Karpas-422 (cell line): Measurements from ENCODE around the gene LYRM4. TPM values are rescaled to one million over a fixed set of nuclear protein-coding genes. Genes with fewer than 3 reads are reported as not detected.

Experiments used
- DNase-seq: peaks from one replicate; pipeline ENCODE4 v3.0.0-alpha.2; 2015
- H2AFZ ChIP-seq: fragments of 200-600 bp; sonication (generic); 2 replicates; pipeline ENCODE4 v1.6.1; 2014; ENCODE audit warnings: antibody characterized with exemption, low read length, mixed read lengths
- H3K27ac ChIP-seq: fragments of 200-600 bp; sonication (generic); 2 replicates; pipeline ENCODE4 v1.5.1; 2014; ENCODE audit warnings: mild to moderate bottlenecking, low read length, moderate library complexity
- H3K27me3 ChIP-seq: fragments of 200-600 bp; sonication (generic); 2 replicates; pipeline ENCODE4 v1.6.1; 2014; ENCODE audit warnings: low read length, mixed read lengths
- H3K36me3 ChIP-seq: fragments of 200-600 bp; sonication (generic); 2 replicates; pipeline ENCODE4 v1.6.1; 2014; ENCODE audit warnings: low read length, mixed read lengths; ENCODE audit not compliant: insufficient read depth
- H3K4me1 ChIP-seq: fragments of 200-600 bp; sonication (generic); 2 replicates; pipeline ENCODE4 v1.6.1; 2014; ENCODE audit warnings: mild to moderate bottlenecking, low read length, mixed read lengths
- H3K4me2 ChIP-seq: fragments of 200-600 bp; sonication (generic); 2 replicates; pipeline ENCODE4 v1.6.1; 2014; ENCODE audit warnings: low read length, low read depth, mild to moderate bottlenecking; ENCODE audit not compliant: poor library complexity, severe bottlenecking
- H3K4me3 ChIP-seq: fragments of 200-600 bp; sonication (generic); 2 replicates; pipeline ENCODE4 v1.5.1; 2014; ENCODE audit warnings: mild to moderate bottlenecking, antibody characterized with exemption, low read length, mixed read lengths
- H3K79me2 ChIP-seq: fragments of 200-600 bp; sonication (generic); 2 replicates; pipeline ENCODE4 v1.6.1; 2014; ENCODE audit warnings: mild to moderate bottlenecking, low read length, mixed read lengths
- H3K9ac ChIP-seq: fragments of 200-600 bp; sonication (generic); 2 replicates; pipeline ENCODE4 v1.6.0; 2014; ENCODE audit warnings: low read length
- H3K9me2 ChIP-seq: fragments of 200-600 bp; sonication (generic), shearing (Covaris generic); replicated peaks from 2 replicates; pipeline ENCODE4 v1.6.0; 2014; ENCODE audit warnings: mild to moderate bottlenecking, low read length, moderate library complexity; ENCODE audit not compliant: insufficient read depth
- H3K9me3 ChIP-seq: fragments of 300-700, 200-600 bp; sonication (generic); 2 replicates; pipeline ENCODE4 v1.6.1; 2014; ENCODE audit warnings: low read length, mixed read lengths
- H4K20me1 ChIP-seq: fragments of 200-600 bp; sonication (generic); 2 replicates; pipeline ENCODE4 v1.6.1; 2014; ENCODE audit warnings: mild to moderate bottlenecking, antibody characterized with exemption, low read length, low read depth; ENCODE audit not compliant: insufficient read depth
- total RNA-seq: library from RNA; depleted of rRNA; stranded (reverse); fragments of >200 nt; shearing (Covaris generic); gene quantifications from 2 replicates; pipeline ENCODE4 v1.2.3, GENCODE V29; 2014; ENCODE audit warnings: low replicate concordance

The LYRM4 gene
- total RNA-seq, 1 experiment from 2014 or later, result 50.5 TPM

DNA sequence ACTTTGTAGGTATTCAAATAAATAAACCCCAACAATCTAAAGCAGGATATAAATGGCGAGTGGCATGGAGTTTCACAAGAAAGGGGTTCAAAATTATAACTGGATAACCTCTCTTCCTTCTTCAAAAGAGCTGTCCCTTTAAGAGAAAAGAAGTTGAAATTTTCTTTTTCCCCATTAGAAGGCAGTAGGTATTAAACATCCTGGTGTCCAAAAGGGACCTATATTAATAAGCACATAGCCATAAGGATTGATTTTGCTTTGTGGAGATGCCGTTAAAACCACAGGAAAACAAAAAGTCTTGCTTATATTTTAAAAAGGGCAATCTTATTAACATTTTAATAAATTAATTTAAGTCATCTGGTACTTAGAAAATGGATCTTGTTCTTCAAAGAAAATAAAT lies 76.5 kb downstream of the LYRM4 start:
- H3K4me1 ChIP-seq, result no peaks in the 10 kb centered on the region
- H3K27me3 ChIP-seq, result no peaks in the 10 kb centered on the region
- H3K36me3 ChIP-seq, result no peaks in the 10 kb centered on the region
- H3K9ac ChIP-seq, result no peak overlapping the region
- H3K9me2 ChIP-seq, result no peaks in the 10 kb centered on the region
- no peaks in the 10 kb centered on the region for H3K9me3 ChIP-seq
- no peak overlapping the region for H3K4me3 ChIP-seq
- H3K27ac ChIP-seq, result no peak overlapping the region
- H3K79me2 ChIP-seq, result no peaks in the 10 kb centered on the region
- peaks cover 3% of the 10 kb centered on the region; the same call in 1 of the 2 replicates for H4K20me1 ChIP-seq
- no peak overlapping the region for H3K4me2 ChIP-seq
- DNase-seq, result no peak
- H2AFZ ChIP-seq, result no peak overlapping the region

DNA sequence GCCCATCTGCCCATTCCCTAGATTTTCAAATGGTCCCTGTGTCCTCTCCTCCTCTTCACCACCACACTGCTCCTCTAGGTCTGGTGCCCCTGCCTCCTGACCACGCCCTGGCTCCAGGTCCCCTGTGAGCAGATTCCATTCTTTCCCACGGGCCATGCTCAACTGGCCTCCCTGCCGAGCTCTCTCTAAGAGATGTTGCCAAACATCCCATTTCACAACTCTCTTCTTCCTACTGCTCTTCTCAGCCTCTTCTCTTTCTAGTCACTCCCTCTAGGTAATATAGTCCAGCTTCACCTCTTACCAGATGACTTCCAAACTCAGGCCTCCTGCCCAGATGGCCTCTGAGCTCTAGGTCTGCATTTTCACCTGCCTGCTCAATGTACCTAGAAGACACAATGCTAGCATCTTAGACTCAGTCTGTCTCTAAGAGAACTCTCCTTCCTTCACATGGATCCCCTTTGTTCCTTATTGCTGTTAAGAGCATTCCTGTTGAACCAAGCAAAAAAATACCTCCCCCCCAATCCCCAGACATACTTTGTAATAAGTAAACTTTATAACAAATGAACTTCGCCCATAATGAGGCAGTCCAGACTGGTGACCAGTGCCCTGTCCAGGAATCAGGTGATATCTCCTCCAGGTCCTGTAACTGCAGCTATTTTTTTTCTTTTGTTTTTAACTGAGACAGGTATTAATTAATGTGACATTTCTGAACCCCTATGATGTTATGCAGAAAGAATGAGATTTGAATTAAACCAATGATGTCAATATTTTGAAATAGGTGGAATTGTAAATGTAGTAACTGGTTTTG lies 79.0 kb downstream of the LYRM4 start:
- Histone ChIP-seq H4K20me1 (peaks cover 3% of the 10 kb centered on the region; the same call in 1 of the 2 replicates), H3K27me3 (no peaks in the 10 kb centered on the region), H2AFZ (no peak overlapping the region), H3K36me3 (no peaks in the 10 kb centered on the region), H3K79me2 (no peaks in the 10 kb centered on the region), H3K4me1 (no peaks in the 10 kb centered on the region), H3K4me3 (no peak overlapping the region), H3K9ac (no peak overlapping the region), H3K9me2 (no peaks in the 10 kb centered on the region), H3K4me2 (no peak overlapping the region), H3K9me3 (no peaks in the 10 kb centered on the region), H3K27ac (no peak overlapping the region)
- DNase-seq, result no peak

DNA sequence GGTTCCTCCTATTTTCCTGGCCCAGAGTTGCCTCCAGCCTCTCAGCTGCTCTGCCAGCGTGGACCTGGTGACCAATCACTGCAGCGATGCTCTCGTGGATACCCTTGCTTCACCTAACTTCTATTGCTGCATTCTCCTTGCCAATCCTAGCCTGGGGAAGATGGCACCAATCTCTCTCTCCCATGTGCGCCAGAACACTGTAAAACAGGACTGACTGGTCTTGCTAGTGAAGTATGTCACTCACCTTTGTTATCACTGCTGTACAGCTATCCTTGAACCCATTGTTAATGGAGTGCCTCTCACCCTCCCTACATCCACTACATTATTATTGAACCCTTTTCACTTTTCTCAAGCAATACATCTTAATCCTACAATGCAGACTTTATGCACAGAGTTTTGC lies 80.1 kb downstream of the LYRM4 start:
- Histone ChIP-seq H3K9me3 (no peaks in the 10 kb centered on the region), H3K9ac (no peak overlapping the region), H2AFZ (no peak overlapping the region), H3K4me1 (no peaks in the 10 kb centered on the region), H3K4me3 (no peak overlapping the region), H3K36me3 (no peaks in the 10 kb centered on the region), H4K20me1 (peaks cover 3% of the 10 kb centered on the region; the same call in 1 of the 2 replicates), H3K4me2 (no peak overlapping the region), H3K9me2 (no peaks in the 10 kb centered on the region), H3K27ac (no peak overlapping the region), H3K27me3 (no peaks in the 10 kb centered on the region), H3K79me2 (no peaks in the 10 kb centered on the region)
- no peak for DNase-seq

DNA sequence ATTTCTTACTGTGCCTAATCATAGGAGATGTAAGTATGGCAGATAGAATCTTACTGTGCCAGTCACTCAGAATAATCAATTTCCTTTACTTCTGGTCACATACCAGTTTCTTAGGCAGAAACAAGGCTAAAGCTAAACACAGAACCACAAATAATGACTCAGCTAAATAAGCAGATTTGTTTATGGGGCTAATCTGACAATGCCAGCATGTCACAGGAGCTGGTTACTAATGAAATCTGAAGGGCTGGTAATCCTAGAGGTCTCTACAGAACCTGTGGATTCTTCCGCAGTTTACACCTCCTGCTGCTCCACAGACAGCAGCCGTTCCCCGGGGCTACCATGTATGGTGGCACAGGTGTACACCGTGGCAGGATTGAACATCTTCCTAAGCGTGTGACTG lies 80.8 kb downstream of the LYRM4 start:
- Histone ChIP-seq H3K36me3 (no peaks in the 10 kb centered on the region), H3K4me1 (no peaks in the 10 kb centered on the region), H3K4me3 (no peak overlapping the region), H4K20me1 (peaks cover 3% of the 10 kb centered on the region; the same call in 1 of the 2 replicates), H3K4me2 (no peak overlapping the region), H3K79me2 (no peaks in the 10 kb centered on the region), H3K27me3 (no peaks in the 10 kb centered on the region), H3K27ac (no peak overlapping the region), H3K9ac (no peak overlapping the region), H3K9me3 (no peaks in the 10 kb centered on the region), H2AFZ (no peak overlapping the region), H3K9me2 (no peaks in the 10 kb centered on the region)
- no peak for DNase-seq

DNA sequence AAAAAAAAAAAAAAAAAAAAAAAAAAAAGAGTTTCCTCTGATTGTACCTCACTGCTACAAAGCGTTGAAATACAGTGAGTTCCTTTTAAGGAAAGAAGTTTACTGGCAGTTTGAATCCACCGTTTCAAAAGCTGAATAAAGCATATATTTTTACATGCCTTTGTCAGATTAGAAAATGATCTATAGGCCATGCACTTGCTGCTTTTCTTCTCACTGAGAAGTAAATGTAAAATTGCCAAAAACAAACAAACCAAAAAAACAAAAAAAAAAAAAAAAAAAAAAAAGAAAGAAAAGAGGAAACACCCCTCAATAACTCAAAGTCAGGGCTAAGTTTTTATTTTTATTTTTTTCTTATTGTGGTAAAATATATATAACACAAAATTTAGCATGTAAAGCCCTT lies 81.9 kb downstream of the LYRM4 start:
- no peak for DNase-seq
- Histone ChIP-seq H4K20me1 (peaks cover 3% of the 10 kb centered on the region; the same call in 1 of the 2 replicates), H3K36me3 (no peaks in the 10 kb centered on the region), H2AFZ (no peak overlapping the region), H3K79me2 (no peaks in the 10 kb centered on the region), H3K4me1 (0 out of 2 replicates have a peak, but pooled peaks cover 4% of the 10 kb centered on the region), H3K4me2 (no peak overlapping the region), H3K27me3 (no peaks in the 10 kb centered on the region), H3K27ac (no peak overlapping the region), H3K4me3 (no peak overlapping the region), H3K9me2 (no peaks in the 10 kb centered on the region), H3K9me3 (no peaks in the 10 kb centered on the region), H3K9ac (no peak overlapping the region)

DNA sequence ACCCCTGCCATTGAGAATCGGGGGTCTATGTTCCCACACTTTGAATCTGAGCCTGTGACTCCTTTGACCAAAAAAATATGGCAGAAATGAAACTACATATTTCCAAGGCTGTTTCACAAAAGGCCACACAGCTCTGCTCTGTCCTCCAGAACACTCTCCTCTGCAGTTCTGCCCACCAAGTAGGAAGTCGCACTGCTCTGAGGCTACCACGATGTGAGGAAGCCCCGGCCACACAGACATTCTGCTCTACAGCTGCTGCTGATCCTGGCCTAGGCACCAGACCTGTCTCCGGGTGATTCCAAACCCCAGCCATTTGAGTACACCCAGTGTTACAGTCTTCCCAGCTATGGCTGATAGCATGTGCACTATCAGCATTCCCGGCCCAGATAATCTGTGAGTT lies 85.1 kb downstream of the LYRM4 start:
- DNase-seq, result no peak
- H3K4me3 ChIP-seq, result no peak overlapping the region
- H3K9me3 ChIP-seq, result no peaks in the 10 kb centered on the region

DNA sequence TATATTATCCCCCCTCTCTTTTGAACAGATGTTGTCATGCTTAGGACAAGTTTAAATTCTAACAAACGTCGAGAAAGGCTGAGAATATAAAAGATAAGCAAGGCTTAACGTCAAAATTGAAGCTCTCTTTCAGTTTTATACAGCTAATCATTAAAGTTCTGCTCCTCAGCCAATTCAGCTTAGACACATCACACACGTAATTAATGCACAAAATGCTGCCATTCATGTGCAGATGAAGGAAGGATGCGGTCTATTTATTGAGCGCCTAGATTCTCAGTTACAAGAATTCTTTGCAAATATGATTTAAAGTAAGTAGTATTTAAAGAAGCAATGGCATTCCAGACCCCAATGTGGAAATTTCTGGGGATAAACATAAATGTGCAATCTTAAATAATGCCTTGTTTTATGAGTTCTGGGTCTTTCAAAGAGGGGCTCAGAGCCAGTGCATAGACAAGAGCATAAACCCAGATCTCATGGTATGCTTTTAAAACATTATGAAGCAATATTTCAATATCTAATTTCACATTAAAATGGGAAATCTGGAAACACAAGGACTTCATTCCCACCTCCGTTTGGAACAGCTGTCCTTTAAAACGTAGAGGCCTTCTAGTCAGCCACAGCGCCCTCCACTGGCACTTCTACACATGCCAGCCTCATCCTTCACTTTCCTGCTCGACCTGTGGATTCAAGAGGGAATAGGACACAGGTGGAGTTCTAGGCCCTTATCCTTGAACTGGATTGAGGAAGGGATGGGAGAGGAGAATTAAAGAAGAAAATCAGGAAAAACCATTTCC lies 85.8 kb downstream of the LYRM4 start:
- H3K36me3 ChIP-seq, result no peaks in the 10 kb centered on the region
- H3K4me1 ChIP-seq, result peaks cover 8% of the 10 kb centered on the region
- H2AFZ ChIP-seq, result no peak overlapping the region
- no peak overlapping the region for H3K27ac ChIP-seq
- no peaks in the 10 kb centered on the region for H3K79me2 ChIP-seq
- peaks cover 14% of the 10 kb centered on the region; the same call in 1 of the 2 replicates for H4K20me1 ChIP-seq
- no peak overlapping the region for H3K4me2 ChIP-seq
- no peaks in the 10 kb centered on the region for H3K9me2 ChIP-seq
- H3K9ac ChIP-seq, result no peak overlapping the region
- no peak overlapping the region for H3K4me3 ChIP-seq
- no peaks in the 10 kb centered on the region for H3K9me3 ChIP-seq
- peak; percentile 49 for DNase-seq
- no peaks in the 10 kb centered on the region for H3K27me3 ChIP-seq

More for the DNA sequence above, 85.1 kb downstream of the LYRM4 start:
- Histone ChIP-seq H3K36me3 (no peaks in the 10 kb centered on the region), H3K27ac (no peak overlapping the region), H3K9me2 (no peaks in the 10 kb centered on the region), H3K4me1 (peaks cover 8% of the 10 kb centered on the region), H4K20me1 (0 out of 2 replicates have a peak, but pooled peaks cover 13% of the 10 kb centered on the region), H3K79me2 (no peaks in the 10 kb centered on the region), H2AFZ (no peak overlapping the region), H3K27me3 (no peaks in the 10 kb centered on the region), H3K9ac (no peak overlapping the region), H3K4me2 (no peak overlapping the region)

DNA sequence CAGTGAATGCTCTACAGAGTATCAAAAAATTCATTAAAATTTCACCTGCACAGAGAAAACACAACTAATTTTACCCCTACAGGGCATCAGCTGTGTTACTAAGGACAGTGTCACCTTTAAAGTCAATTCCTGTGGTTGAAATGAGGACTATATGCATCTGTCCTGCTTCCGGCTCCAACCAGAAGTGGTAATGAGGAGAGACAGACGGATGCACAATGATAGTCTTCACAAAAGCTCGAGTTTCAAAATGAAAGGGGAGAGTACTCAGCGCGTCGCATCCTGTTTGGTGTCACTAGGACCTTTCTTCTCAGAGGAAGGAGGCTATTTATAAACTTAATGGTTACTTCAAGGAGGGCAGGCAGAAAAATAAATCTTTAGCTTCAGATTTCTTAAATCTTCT lies 86.5 kb downstream of the LYRM4 start:
- H3K9me2 ChIP-seq, result no peaks in the 10 kb centered on the region
- H3K79me2 ChIP-seq, result no peaks in the 10 kb centered on the region
- no peaks in the 10 kb centered on the region for H3K27me3 ChIP-seq
- peaks cover 20% of the 10 kb centered on the region; the same call in 1 of the 2 replicates for H4K20me1 ChIP-seq
- peaks cover 8% of the 10 kb centered on the region for H3K4me1 ChIP-seq
- H3K9me3 ChIP-seq, result no peaks in the 10 kb centered on the region
- no peaks in the 10 kb centered on the region for H3K36me3 ChIP-seq
- no peak overlapping the region for H3K27ac ChIP-seq
- no peak overlapping the region for H2AFZ ChIP-seq
- H3K9ac ChIP-seq, result no peak overlapping the region
- H3K4me3 ChIP-seq, result no peak overlapping the region
- DNase-seq, result no peak
- H3K4me2 ChIP-seq, result no peak overlapping the region
